Measurements from ENCODE around the gene GTF2H1. TPM values are rescaled to one million over a fixed set of nuclear protein-coding genes. Genes with fewer than 3 reads are reported as not detected.
A peak's percentile ranks its signal among the peaks of the same experiment; 100 is the strongest.

The GTF2H1 gene
- total and polyA plus RNA-seq, 9 of the 15 experiments (the other 6 are each of a cell fraction or from before 2014, with no cell fraction given), result 56.9 to 126 (median 92.1) TPM

- Histone ChIP-seq H3K4me2 (ENCODE audit: insufficient read depth, low read length) (peak overlapping the region; percentile 66), H3K36me3 (ENCODE audit: control insufficient read depth, insufficient read depth, low read length) (no peaks in the 10 kb centered on the region), H2AFZ (ENCODE audit: low read depth, low read length) (peak overlapping the region; percentile 95), H3K4me1 (replicated peaks in 1 of 2; ENCODE audit: control insufficient read depth in 2 of 2, insufficient read depth in 2 of 2, low read length in 2 of 2) (peaks cover 10 to 18% of the 10 kb centered on the region in 2 experiments; a peak in 4 of 5 replicates), H3K9me3 (replicated peaks; ENCODE audit: control insufficient read depth, insufficient read depth, low read depth, low read length) (no peaks in the 10 kb centered on the region), H3K79me2 (ENCODE audit: control insufficient read depth, insufficient read depth, low read length) (no peaks in the 10 kb centered on the region), H3K27me3 (ENCODE audit: control insufficient read depth in 2 of 2, insufficient read depth in 2 of 2, low read length in 2 of 2) (no peaks in the 10 kb centered on the region), H3K4me3 (no peak overlapping the region), H3K9me1 (ENCODE audit: control insufficient read depth, insufficient read depth, low read length) (no peaks in the 10 kb centered on the region), H4K20me1 (replicated peaks; ENCODE audit: control insufficient read depth, insufficient read depth, low read length) (no peaks in the 10 kb centered on the region), H3K27ac (ENCODE audit: extremely low read depth, low read depth, low read length) (peak overlapping the region; percentile 81), H3K9ac (ENCODE audit: insufficient read depth in 1 of 2, low read depth in 2 of 2, low read length in 2 of 2) (peak overlapping the region; percentile 57 to 69; a peak in 3 of 4 replicates)
- no TSS peak for BruUV-seq (replicated peaks)
- FAIRE-seq (peak; percentile 76), ATAC-seq (peak; percentile 84), DNase-seq (ENCODE audit: extremely low read depth in 1 of 4, low spot score in 3 of 4) (peak; percentile 23 to 59 (median 42))
- intact Hi-C loops (cut with micrococcal nuclease) (no loop called here), in situ Hi-C loops (cut with MboI) (no loop called here)
- ChIA-PET POLR2A (interaction anchor here (1.8 to 4.0 kb wide), 4 partner anchors 9 to 26 kb away, joined by 5 to 45 read pairs (median 16); partner anchors contain the start of gene LDHA), CTCF (ENCODE audit: low intra/inter-chr PET ratio) (no interaction called here)
- 14% methylated on average over 8 of the region's 9 CpGs for whole genome bisulfite sequencing (ENCODE audit: insufficient coverage, low coverage, missing lambda C conversion rate)
- TF ChIP-seq ZFP30 (CRISPR knock-in tag; IDR thresholded peaks at IDR 0.05; ENCODE audit: borderline replicate concordance) (no peak), ZNF584 (CRISPR knock-in tag; IDR thresholded peaks at IDR 0.05; ENCODE audit: low read depth) (peak; percentile 8; the same call in 1 of the 2 replicates), BMI1 (IDR thresholded peaks at IDR 0.05; ENCODE audit: low read length) (no peak), ZNF347 (CRISPR knock-in tag; IDR thresholded peaks at IDR 0.05; ENCODE audit: low read depth) (no peak), HDGF (IDR thresholded peaks at IDR 0.05) (no peak), KAT8 (IDR thresholded peaks at IDR 0.05; ENCODE audit: low read depth) (no peak), ZKSCAN1 (IDR thresholded peaks at IDR 0.05; ENCODE audit: low read depth, low read length) (no peak), LARP7 (IDR thresholded peaks at IDR 0.05) (no peak), ZNF324 (CRISPR knock-in tag; IDR thresholded peaks at IDR 0.05) (no peak), ASH1L (IDR thresholded peaks at IDR 0.05; ENCODE audit: borderline replicate concordance, low read depth, partially characterized antibody) (no peak), ZNF133 (CRISPR knock-in tag; IDR thresholded peaks at IDR 0.05) (no peak), SP2 (IDR thresholded peaks at IDR 0.05; ENCODE audit: extremely low read depth, low read depth, low read length, poor library complexity, severe bottlenecking) (no peak), SIN3A (IDR thresholded peaks at IDR 0.05; ENCODE audit: borderline replicate concordance in 2 of 2, control insufficient read depth in 1 of 2, low read depth in 2 of 2, low read length in 2 of 2) (no peak), CREB1 (IDR thresholded peaks at IDR 0.05) (no peak), CREB1 (CRISPR knock-in tag; IDR thresholded peaks at IDR 0.05) (no peak), ESRRA (IDR thresholded peaks at IDR 0.05; ENCODE audit: borderline replicate concordance, low read depth) (no peak), ZMIZ1 (IDR thresholded peaks at IDR 0.05; ENCODE audit: low read depth in 2 of 2, low read length in 2 of 2) (no peak), ZSCAN32 (CRISPR knock-in tag; IDR thresholded peaks at IDR 0.05) (no peak), PPARD (CRISPR knock-in tag; IDR thresholded peaks at IDR 0.05) (no peak)
Observed at GRCh38 chr11:18383388-18384156, 61.2 kb downstream of the GTF2H1 start.

Data from K562 (cell line).